ENCODE measurements around the gene ACVR1. TPM values are rescaled to one million over a fixed set of nuclear protein-coding genes. Genes with fewer than 3 reads are reported as not detected.
"Not testable (repeated sequence)": the region's sequence is repeated elsewhere in the genome, so short reads cannot be mapped to it uniquely, and the experiment has no call there.

The ACVR1 gene
- total RNA-seq, 2 experiments from 2014 or later = 26.0 to 29.6 TPM

DNA sequence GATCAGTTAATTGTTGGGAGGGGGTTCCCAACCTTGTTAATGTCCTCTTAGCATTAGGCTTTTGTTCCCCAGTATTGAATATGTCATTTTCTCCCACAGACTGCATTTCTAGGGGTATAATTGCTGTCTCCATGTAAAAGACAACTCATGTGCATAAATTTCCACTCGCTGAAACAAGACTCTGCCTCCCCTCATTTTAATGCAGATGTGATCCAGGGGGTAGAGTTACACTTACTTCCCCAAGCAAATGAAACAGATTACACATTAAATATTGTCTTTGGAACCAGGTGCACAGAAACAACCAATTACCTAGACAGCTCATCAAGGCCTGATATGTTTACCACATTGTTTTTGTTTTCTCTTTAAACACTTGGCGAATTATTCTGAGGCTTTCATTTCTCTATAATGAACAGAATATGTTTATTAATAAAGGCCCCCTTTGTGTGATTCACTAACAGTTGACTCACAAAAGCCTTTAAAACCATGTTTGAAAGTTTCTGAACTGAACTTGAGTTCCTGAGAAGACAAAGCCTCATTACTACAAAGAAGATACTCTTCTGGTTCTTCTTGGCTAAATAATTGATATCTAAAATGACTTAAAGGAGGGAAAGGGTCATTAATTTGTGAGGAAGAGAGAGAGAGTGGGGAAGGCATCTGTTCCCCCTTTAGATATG is 15.0 kb upstream of the ACVR1 start:
- H3K9me3 Mint-ChIP-seq = peaks cover 9% of the 10 kb centered on the region
- H3K4me3 Mint-ChIP-seq = peak overlapping the region; percentile 62
- ChIA-PET CTCF (interaction anchor here (1.1 to 1.9 kb wide), 4 partner anchors 8 to 589 kb away, joined by 3 to 11 read pairs (median 8); partner anchors contain the start of gene ACVR1), POLR2A (interaction anchor here (1.6 kb wide), 1 partner anchor 14 kb away, joined by 3 read pairs; no protein-coding TSS in a partner anchor)
- peaks cover 31% of the 10 kb centered on the region for H3K36me3 Mint-ChIP-seq (ENCODE audit: low read depth)
- H3K27ac Mint-ChIP-seq = peak overlapping the region; percentile 90
- DNase-seq = no peak
- H3K27me3 Mint-ChIP-seq = no peaks in the 10 kb centered on the region
- peaks cover 60% of the 10 kb centered on the region for H3K4me1 Mint-ChIP-seq

DNA sequence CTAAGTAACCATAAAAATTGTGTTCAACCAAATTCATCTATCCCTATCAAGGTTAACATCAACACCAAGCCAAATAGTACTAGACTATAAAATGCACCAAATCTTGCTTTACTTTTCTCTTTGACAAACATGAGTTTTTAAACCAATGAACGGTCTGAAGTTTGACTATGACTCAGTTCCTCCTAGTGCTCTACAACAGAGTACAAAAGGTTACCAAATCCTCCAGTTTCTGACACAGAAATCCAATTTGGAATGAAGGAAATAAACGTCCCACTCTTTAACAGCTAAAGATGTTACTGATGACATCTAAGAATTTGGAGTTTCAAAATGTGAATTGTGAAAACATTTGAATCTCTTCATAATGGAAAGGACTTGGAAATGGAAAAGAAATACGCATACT is 11.8 kb upstream of the ACVR1 start:
- Mint-ChIP-seq H3K36me3 (ENCODE audit: low read depth) (peaks cover 32% of the 10 kb centered on the region), H3K4me3 (no peak overlapping the region), H3K4me1 (peaks cover 36% of the 10 kb centered on the region), H3K27me3 (no peaks in the 10 kb centered on the region), H3K27ac (no peak overlapping the region), H3K9me3 (peaks cover 11% of the 10 kb centered on the region)
- no peak for DNase-seq
- CTCF ChIA-PET = interaction anchor here (0.6 to 1.2 kb wide), 2 partner anchors 11 to 585 kb away, joined by 3 read pairs; partner anchors contain the start of gene ACVR1
- POLR2A ChIA-PET = no interaction called here

DNA sequence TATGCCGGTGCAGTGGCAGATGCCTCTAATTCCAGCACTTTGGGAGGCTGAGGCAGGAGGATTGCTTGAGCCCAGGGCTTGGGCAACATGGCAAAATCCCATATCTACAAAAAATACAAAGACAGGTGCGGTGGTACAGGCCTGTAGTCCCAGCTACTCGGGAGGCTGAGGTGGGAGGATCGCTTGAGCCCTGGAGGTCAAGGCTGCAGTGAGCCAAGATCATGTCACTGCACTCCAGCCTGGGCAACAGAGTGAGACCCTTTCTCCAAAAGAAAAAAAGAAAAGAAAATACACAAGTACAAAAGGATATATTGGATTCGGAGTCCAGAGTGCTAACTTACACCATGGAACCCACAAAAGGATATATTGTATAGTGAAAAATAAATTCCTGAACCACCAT is 8.4 kb upstream of the ACVR1 start:
- POLR2A ChIA-PET, H3K4me1 Mint-ChIP-seq, H3K27ac Mint-ChIP-seq, H3K4me3 Mint-ChIP-seq, H3K9me3 Mint-ChIP-seq, CTCF ChIA-PET, DNase-seq, H3K27me3 Mint-ChIP-seq: not testable (repeated sequence)
- H3K36me3 Mint-ChIP-seq (ENCODE audit: low read depth) = peaks cover 20% of the 10 kb centered on the region

DNA sequence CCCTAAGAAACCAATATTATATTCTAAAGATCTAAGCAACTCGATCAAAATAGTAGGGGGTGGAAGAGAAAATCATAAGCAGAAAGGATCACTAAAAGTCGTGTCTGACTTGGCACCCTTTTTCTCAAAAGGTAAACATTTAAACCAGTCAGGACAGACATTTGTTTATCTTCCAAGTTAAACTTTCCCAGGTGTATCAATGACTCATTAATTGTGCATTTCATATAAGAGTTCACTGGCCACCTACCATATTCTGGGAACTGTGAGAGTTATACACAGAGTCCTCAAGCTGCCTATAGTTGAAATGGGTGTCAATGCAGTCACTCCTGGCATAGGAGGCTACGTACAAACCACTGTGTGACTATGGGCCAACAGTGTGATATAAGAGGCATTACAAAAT is 4.8 kb upstream of the ACVR1 start:
- no peak overlapping the region for H3K4me3 Mint-ChIP-seq
- no peak overlapping the region for H3K27ac Mint-ChIP-seq
- H3K9me3 Mint-ChIP-seq = peaks cover 2% of the 10 kb centered on the region
- H3K4me1 Mint-ChIP-seq = peaks cover 25% of the 10 kb centered on the region
- H3K27me3 Mint-ChIP-seq = no peaks in the 10 kb centered on the region
- DNase-seq = no peak
- CTCF ChIA-PET = interaction anchor here (1.9 kb wide), 1 partner anchor 14 kb away, joined by 5 read pairs; no protein-coding TSS in a partner anchor
- peaks cover 23% of the 10 kb centered on the region for H3K36me3 Mint-ChIP-seq (ENCODE audit: low read depth)
- POLR2A ChIA-PET = no interaction called here

DNA sequence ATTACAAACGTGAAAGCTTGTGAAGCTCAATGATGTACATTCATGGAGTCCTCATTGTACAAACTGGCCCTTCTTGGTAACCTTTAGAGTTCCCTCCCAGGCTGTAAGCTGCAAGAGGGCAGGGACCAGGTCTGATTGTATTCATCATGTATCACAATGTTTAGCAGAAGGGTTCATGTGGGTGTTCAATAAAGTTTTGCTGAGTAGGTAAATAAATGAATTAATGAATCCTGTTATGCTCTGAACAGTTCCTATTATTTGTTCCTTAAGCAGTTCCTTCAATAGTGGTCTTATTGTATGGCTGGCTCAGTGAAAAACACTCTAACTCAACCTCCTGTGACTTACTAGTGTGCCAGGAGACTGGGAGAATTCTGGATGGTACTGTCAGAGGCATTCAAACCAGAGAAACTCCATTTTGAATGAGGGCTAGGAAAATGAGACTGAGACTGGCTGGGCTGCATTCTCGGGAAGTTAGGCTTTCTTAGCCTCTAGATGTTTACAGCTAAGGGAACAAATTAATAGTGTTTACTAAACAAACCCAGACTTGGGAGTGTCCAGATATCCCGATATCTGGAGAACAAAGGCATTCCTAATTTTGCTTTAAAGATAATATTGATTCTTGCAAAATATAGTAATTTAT is 1.8 kb upstream of the ACVR1 start:
- no peak for DNase-seq
- Mint-ChIP-seq H3K36me3 (ENCODE audit: low read depth) (peaks cover 26% of the 10 kb centered on the region), H3K27me3 (no peaks in the 10 kb centered on the region), H3K4me1 (peaks cover 47% of the 10 kb centered on the region), H3K27ac (peak overlapping the region; percentile 46), H3K9me3 (no peaks in the 10 kb centered on the region), H3K4me3 (peak overlapping the region; percentile 84)
- ChIA-PET CTCF (interaction anchor here (1.4 to 2.3 kb wide), 3 partner anchors 16 to 104 kb away, joined by 4 to 17 read pairs (median 6); no protein-coding TSS in a partner anchor), POLR2A (interaction anchor here (0.9 to 2.5 kb wide), 2 partner anchors 13 to 21 kb away, joined by 3 to 6 read pairs; no protein-coding TSS in a partner anchor)

DNA sequence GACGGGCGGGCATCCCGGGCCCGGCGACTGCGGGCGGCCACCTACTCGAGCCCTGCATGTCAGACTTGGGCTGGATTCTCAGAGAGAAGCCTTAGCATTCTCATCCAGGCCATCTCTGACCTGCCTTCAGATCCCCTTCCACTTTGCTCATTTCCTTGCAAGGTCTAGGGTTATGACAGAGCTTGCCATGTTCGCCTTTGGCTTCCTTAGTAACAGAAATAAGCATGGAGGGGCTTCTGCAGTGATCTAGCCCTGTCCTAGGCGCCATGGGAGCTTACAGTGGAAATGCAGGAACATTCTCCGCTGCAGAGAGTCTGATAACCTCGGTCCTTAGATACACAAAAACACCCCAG is 632 bp upstream of the ACVR1 start:
- Mint-ChIP-seq H3K4me1 (peaks cover 58% of the 10 kb centered on the region), H3K36me3 (ENCODE audit: low read depth) (peaks cover 28% of the 10 kb centered on the region), H3K9me3 (no peaks in the 10 kb centered on the region), H3K27me3 (no peaks in the 10 kb centered on the region), H3K4me3 (peak overlapping the region; percentile 84), H3K27ac (peak overlapping the region; percentile 82)
- POLR2A ChIA-PET = interaction anchor here (0.6 to 2.5 kb wide), 3 partner anchors 20 to 45 kb away, joined by 3 to 6 read pairs (median 5); no protein-coding TSS in a partner anchor
- DNase-seq = peak; percentile 25
- CTCF ChIA-PET = interaction anchor here (0.8 to 2.3 kb wide), 13 partner anchors 9 to 547 kb away, joined by 3 to 17 read pairs (median 4); no protein-coding TSS in a partner anchor

DNA sequence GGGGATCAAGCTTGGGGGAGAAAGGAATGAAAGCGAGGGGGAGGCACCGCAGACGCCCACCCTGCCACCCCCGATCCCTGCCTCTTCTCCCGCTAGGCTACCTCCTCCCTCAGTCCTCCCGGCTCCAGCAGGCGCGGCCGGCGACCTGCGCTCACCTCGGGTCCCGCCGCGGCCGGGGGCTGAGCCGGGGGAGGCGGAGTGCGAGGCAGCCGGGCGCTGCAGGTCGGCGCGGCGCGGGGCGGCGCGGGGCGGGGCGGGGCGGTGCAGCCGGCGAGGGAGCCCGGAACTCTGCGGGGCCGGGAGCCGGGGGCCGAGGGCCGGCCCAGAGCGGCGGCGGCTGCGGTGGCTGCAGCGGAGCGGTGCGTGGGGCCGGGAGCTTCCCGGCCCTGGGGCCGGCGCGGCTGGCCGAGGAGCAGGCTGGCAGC is 477 bp downstream of the ACVR1 start:
- Mint-ChIP-seq H3K4me1 (peaks cover 68% of the 10 kb centered on the region), H3K27ac (peak overlapping the region; percentile 94), H3K27me3 (no peaks in the 10 kb centered on the region), H3K9me3 (no peaks in the 10 kb centered on the region), H3K4me3 (peak overlapping the region; percentile 96), H3K36me3 (ENCODE audit: low read depth) (peaks cover 34% of the 10 kb centered on the region)
- ChIA-PET CTCF (interaction anchor here (0.8 to 2.3 kb wide), 10 partner anchors 9 to 427 kb away, joined by 3 to 17 read pairs (median 5); no protein-coding TSS in a partner anchor), POLR2A (interaction anchor here (0.5 to 2.5 kb wide), 4 partner anchors 15 to 1398 kb away, joined by 3 to 6 read pairs (median 4); no protein-coding TSS in a partner anchor)
- peak; percentile 58 for DNase-seq

DNA sequence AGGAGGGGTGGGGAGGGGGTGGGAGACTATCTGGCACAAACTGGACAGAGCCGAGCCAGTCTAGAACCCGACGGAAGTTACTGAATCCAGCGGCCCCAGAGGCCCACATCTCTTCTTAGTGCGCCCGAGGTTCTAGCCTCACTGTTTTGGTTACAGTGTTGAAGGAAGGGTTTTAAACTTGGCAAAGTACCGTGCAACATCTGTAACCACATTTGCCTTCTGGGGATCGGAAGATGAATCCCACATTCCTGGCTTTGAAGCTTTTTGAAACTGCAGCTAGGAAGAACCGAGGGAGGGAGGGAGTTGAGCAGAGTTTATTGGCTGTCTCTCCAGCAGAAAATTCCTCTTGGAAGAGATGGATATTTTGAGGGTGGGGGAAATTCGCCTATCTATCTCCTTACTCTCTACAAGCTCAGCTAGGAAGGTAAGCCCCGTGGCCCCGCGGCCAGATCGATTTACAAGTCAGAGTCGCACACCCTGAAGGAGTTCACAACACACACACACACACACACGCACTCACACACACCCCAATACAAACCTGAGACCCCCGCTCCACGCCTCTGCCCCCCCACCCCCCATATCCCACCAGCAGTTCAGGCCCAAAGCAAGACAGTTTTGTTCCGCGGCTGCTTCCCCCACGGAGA is 1.0 kb downstream of the ACVR1 start:
- Mint-ChIP-seq H3K4me1 (peaks cover 73% of the 10 kb centered on the region), H3K4me3 (peak overlapping the region; percentile 96), H3K36me3 (ENCODE audit: low read depth) (peaks cover 37% of the 10 kb centered on the region), H3K27ac (peak overlapping the region; percentile 94), H3K27me3 (no peaks in the 10 kb centered on the region), H3K9me3 (no peaks in the 10 kb centered on the region)
- ChIA-PET POLR2A (interaction anchor here (0.5 to 2.5 kb wide), 2 partner anchors 15 to 24 kb away, joined by 3 to 6 read pairs; no protein-coding TSS in a partner anchor), CTCF (interaction anchor here (1.2 to 2.3 kb wide), 4 partner anchors 9 to 25 kb away, joined by 3 to 17 read pairs (median 6); no protein-coding TSS in a partner anchor)
- peak; percentile 27 for DNase-seq

DNA sequence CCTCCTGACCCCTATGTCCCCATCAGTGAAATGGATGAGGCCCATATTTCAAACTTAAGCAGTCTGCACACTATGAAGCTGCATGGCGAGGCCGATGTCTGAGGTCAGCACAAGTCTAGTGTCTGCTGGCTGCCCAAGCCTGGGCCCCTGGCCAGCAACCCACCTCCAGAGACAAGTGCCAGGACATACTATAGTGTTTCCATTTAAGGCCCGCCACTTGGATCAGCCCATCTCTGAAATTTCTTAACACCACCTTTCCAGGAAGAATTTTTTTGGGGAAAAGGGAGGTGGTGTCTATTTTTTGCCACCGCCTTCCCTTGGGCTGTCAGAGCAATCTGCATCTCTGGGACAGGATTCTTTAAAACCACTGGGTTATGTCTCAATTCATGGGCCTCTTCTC is 1.8 kb downstream of the ACVR1 start:
- no peak for DNase-seq
- no peaks in the 10 kb centered on the region for H3K9me3 Mint-ChIP-seq
- CTCF ChIA-PET = no interaction called here
- peak overlapping the region; percentile 96 for H3K4me3 Mint-ChIP-seq
- H3K27me3 Mint-ChIP-seq = no peaks in the 10 kb centered on the region
- POLR2A ChIA-PET = no interaction called here
- H3K36me3 Mint-ChIP-seq (ENCODE audit: low read depth) = peaks cover 38% of the 10 kb centered on the region
- peaks cover 79% of the 10 kb centered on the region for H3K4me1 Mint-ChIP-seq
- peak overlapping the region; percentile 94 for H3K27ac Mint-ChIP-seq

DNA sequence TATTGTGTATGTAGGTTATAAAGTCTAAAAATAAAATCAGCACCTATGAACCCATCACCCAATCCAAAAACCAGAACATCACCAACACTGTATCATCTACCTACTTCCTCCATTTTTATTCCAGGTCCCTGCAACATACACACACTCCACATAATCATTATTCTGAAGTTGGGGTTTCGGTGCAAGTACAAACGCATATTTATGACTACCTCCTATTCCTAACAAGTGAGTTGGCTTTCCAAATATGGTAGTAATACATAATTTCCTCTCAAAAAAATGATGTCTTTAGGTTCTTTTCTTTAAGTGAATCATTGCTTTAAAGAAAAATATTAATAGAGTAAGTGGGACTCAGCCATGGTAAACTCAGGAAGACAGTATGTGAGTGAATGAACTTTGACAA is 3.3 kb downstream of the ACVR1 start:
- Mint-ChIP-seq H3K9me3 (no peaks in the 10 kb centered on the region), H3K36me3 (ENCODE audit: low read depth) (peaks cover 31% of the 10 kb centered on the region), H3K27ac (no peak overlapping the region), H3K4me1 (peaks cover 78% of the 10 kb centered on the region), H3K4me3 (no peak overlapping the region), H3K27me3 (no peaks in the 10 kb centered on the region)
- DNase-seq = no peak
- ChIA-PET CTCF (no interaction called here), POLR2A (interaction anchor here (0.6 kb wide), 1 partner anchor 26 kb away, joined by 5 read pairs; no protein-coding TSS in a partner anchor)

DNA sequence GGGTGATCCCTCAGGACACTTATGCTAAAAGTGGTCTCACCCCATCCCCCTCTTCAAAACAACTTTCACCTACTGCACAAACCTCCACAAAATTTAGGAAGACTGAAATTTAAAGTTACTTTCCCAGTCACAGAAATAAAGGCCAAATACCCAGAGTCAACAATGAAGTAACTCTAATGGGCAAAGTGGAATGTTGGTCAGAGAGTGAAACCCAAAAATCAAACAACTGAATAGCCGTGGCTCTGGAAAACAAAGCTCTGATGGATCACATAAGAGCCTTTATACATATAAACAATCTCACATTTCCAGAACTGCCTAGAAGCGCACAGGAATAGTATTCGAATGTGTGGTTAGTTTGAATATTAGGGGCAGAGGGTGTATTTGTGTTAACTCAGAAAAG is 4.7 kb downstream of the ACVR1 start:
- H3K36me3 Mint-ChIP-seq (ENCODE audit: low read depth) = peaks cover 37% of the 10 kb centered on the region
- ChIA-PET POLR2A (no interaction called here), CTCF (interaction anchor here (0.6 to 1.0 kb wide), 2 partner anchors 28 to 520 kb away, joined by 4 to 5 read pairs; no protein-coding TSS in a partner anchor)
- DNase-seq = no peak
- no peak overlapping the region for H3K27ac Mint-ChIP-seq
- peaks cover 81% of the 10 kb centered on the region for H3K4me1 Mint-ChIP-seq
- no peaks in the 10 kb centered on the region for H3K27me3 Mint-ChIP-seq
- H3K9me3 Mint-ChIP-seq = no peaks in the 10 kb centered on the region
- no peak overlapping the region for H3K4me3 Mint-ChIP-seq

DNA sequence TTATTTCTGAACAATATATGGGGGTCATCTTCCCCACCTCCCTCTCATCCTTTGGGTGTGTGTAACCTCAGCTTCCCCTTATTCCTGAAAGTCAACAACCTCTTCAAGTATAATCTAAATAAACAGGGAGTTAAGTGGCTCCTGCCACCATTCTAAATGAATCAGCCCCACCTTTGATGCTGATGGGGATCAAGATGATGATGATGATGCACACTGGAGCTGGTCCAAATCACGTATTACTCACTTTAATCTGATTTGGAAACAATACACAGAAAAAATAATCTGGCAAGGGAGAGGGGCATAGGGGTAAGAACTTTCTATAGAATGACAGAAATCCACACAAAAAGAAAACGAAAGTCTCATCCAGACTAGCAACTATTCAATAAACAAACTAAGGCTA is 7.1 kb downstream of the ACVR1 start:
- H3K27me3 Mint-ChIP-seq = no peaks in the 10 kb centered on the region
- DNase-seq = no peak
- ChIA-PET CTCF (interaction anchor here (1.1 to 1.4 kb wide), 3 partner anchors 11 to 34 kb away, joined by 3 to 4 read pairs (median 3); no protein-coding TSS in a partner anchor), POLR2A (no interaction called here)
- peaks cover 43% of the 10 kb centered on the region for H3K36me3 Mint-ChIP-seq (ENCODE audit: low read depth)
- H3K27ac Mint-ChIP-seq = no peak overlapping the region
- no peak overlapping the region for H3K4me3 Mint-ChIP-seq
- H3K4me1 Mint-ChIP-seq = peaks cover 82% of the 10 kb centered on the region
- H3K9me3 Mint-ChIP-seq = peaks cover 3% of the 10 kb centered on the region
